Parathyroid adenoma (tissue), 2 donors: ENCODE results near the gene CKLF.
A peak's percentile ranks its signal among the peaks of the same experiment; 100 is the strongest.

Experiments used
- H2AFZ ChIP-seq: fragments of 300-600 bp; sonication (generic); one replicate; pipeline ENCODE4 v1.7.0; 2017; ENCODE audit warnings: antibody characterized with exemption, mild to moderate bottlenecking
- H3K27ac ChIP-seq: fragments of 300-600 bp; sonication (generic); one replicate; pipeline ENCODE4 v1.7.0; 2017
- H3K27me3 ChIP-seq: fragments of 300-600 bp; sonication (generic); one replicate; pipeline ENCODE4 v1.7.0; 2017; ENCODE audit warnings: low read length; ENCODE audit not compliant: control insufficient read depth, insufficient read depth
- H3K36me3 ChIP-seq: fragments of 300-600 bp; sonication (generic); one replicate; pipeline ENCODE4 v1.7.0; 2017; ENCODE audit warnings: low read length; ENCODE audit not compliant: control insufficient read depth, insufficient read depth
- H3K4me1 ChIP-seq: fragments of 300-600 bp; sonication (generic); one replicate; pipeline ENCODE4 v1.7.0; 2017; ENCODE audit warnings: control low read depth
- H3K4me2 ChIP-seq: fragments of 300-600 bp; sonication (generic); one replicate; pipeline ENCODE4 v1.7.0; 2017; ENCODE audit warnings: low read length
- H3K4me3 ChIP-seq: fragments of 300-600 bp; sonication (generic); one replicate; pipeline ENCODE4 v1.7.0; 2017; ENCODE audit warnings: low read depth, low read length
- H3K79me2 ChIP-seq: fragments of 300-600 bp; sonication (generic); one replicate; pipeline ENCODE4 v1.7.0; 2017; ENCODE audit warnings: control low read depth
- H3K9ac ChIP-seq: fragments of 300-600 bp; sonication (generic); one replicate; pipeline ENCODE4 v1.7.0; 2017; ENCODE audit warnings: mild to moderate bottlenecking
- H3K9me3 ChIP-seq: fragments of 300-600 bp; sonication (generic); one replicate; pipeline ENCODE4 v1.7.0; 2017; ENCODE audit warnings: low read length; ENCODE audit not compliant: control insufficient read depth
- TF ChIP-seq, protein P1 (sequence below): fragments of 300-600 bp; sonication (generic); IDR thresholded peaks from one replicate; pipeline ENCODE4 v1.7.0; 2017; ENCODE audit warnings: antibody characterized with exemption, mild to moderate bottlenecking
- donor health status: primary hyperparathyroidism.

CKLF gene

DNA sequence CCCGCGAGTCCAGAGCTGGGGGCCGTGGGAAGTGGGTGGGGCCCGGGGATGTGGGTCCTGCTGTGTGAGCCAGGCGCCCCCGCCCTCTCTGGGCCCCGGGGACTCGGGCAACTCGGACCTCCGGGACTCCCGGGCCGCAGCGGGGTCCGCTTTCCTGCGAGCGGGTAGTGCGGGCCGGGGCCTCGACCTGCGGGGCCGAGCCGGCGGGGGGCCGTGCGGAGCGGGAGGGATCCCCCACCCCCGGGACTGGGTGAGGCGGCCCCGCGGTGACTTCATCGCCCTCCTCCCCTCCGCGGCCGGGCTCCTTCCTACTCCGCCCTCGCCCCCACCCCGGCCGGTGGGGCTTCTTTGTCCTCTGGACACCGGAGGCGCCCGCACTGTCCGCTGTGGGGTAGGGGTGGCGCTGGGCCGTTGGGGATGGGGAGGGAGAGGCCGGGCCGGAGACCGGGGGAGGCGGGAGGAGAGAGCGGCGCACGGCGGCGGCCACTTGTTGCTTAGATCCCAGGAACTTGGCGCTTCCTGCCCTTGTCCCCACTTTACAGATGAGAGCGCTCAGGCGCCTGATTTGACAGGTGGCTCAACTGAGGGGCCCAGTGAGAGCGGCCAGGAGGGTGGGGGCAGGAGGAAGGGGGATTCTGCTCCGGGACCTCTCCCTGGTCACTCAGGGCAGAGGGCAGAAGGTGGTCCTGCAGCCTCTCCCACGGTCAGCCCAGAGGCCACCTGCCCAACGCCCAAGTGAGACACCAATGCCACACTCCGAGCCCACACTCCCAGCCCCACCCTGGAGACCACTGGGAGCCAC, 53.0 kb downstream of the CKLF start:
- Histone ChIP-seq H3K27ac (peak overlapping the region; percentile 36), H3K4me1 (peaks cover 15% of the 10 kb centered on the region), H3K4me2 (peak overlapping the region; percentile 68), H3K4me3 (peak overlapping the region; percentile 52), H3K36me3 (no peaks in the 10 kb centered on the region), H3K9me3 (no peaks in the 10 kb centered on the region), H3K27me3 (no peaks in the 10 kb centered on the region), H2AFZ (peak overlapping the region; percentile 84), H3K9ac (no peak overlapping the region), H3K79me2 (no peaks in the 10 kb centered on the region)
- TF ChIP-seq, protein P1, sequence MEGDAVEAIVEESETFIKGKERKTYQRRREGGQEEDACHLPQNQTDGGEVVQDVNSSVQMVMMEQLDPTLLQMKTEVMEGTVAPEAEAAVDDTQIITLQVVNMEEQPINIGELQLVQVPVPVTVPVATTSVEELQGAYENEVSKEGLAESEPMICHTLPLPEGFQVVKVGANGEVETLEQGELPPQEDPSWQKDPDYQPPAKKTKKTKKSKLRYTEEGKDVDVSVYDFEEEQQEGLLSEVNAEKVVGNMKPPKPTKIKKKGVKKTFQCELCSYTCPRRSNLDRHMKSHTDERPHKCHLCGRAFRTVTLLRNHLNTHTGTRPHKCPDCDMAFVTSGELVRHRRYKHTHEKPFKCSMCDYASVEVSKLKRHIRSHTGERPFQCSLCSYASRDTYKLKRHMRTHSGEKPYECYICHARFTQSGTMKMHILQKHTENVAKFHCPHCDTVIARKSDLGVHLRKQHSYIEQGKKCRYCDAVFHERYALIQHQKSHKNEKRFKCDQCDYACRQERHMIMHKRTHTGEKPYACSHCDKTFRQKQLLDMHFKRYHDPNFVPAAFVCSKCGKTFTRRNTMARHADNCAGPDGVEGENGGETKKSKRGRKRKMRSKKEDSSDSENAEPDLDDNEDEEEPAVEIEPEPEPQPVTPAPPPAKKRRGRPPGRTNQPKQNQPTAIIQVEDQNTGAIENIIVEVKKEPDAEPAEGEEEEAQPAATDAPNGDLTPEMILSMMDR = peak; percentile 5

DNA sequence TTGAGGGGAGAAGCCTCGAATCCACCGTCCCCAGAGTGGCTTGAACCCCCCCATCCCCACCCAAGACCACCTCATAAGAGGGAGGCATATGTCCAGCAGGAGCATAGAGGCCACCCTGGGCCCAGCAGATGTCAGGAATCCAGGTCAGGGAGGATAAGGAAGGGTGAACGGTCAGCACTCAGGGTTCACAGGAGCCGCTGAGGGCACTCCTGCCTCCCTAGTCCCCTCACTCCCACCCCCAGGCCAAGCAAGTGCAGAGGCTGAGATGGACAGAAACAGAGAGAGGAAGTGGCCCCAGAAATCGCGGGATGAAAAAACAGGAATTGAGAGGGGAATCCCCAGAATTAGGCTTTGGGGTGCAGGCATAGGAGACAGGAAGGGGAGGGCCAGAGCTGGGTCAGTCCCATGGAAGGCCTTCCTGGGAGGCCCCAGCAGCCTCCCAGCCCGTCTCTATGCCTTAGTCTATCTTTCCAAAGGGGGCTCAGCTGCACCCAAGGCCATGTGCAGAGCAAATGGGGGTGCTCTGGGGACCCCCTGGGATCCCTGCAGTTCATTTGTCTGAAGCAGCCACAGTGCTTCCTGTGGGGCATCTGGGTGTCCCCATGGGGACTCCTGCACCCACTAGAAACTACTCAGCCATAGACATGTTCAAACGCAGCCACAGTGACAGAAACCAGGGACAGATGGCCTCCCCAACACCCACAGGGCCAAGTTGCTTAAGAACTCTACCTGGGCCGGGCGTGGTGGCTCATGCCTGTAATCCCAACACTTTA, 53.8 kb downstream of the CKLF start:
- Histone ChIP-seq H3K4me3 (no peak overlapping the region), H3K27ac (no peak overlapping the region), H3K36me3 (no peaks in the 10 kb centered on the region), H3K9ac (no peak overlapping the region), H2AFZ (no peak overlapping the region), H3K9me3 (no peaks in the 10 kb centered on the region), H3K79me2 (no peaks in the 10 kb centered on the region), H3K27me3 (no peaks in the 10 kb centered on the region), H3K4me1 (peaks cover 15% of the 10 kb centered on the region), H3K4me2 (no peak overlapping the region)
- TF ChIP-seq, protein P1 = no peak

DNA sequence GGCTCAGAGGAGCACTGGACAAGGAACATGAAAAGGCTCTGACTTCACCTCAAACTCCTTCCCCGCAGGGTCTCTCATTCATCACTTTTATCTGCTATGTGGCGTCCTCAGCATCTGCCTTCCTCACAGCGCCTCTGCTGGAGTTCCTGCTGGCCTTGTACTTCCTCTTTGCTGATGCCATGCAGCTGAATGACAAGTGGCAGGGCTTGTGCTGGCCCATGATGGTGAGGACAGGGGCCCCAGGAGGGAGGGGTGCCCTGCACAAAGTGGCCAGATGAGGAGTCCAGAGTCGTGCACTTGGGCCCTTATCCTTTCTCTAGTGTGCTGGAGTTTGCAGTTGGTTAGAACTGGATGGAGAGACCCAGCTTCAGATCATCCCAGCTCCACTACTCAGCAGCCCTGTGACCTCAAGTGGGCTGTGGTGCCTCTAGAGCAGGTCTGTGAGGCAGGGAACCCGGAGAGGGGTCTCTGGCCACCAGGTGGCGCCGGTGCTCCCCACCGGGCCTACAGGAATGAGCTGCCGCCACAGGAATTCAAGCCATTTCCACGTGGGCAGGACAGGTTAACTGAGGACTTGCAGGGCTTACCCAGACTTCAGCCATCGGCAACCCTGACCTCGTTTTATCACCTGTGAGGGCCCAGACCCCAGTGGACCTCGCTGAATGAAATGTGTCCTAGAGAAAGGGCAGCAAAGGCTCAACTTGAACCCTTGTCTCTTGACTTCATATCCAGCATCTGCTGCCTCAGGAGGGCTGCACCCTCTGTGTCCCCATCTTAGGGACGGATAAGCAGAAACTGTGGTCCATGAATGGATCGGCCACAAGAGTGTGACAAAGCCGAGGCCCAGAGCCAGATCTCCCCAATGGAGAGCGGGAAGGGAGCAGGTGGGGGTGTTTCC, 56.1 kb downstream of the CKLF start:
- peaks cover 6% of the 10 kb centered on the region for H3K79me2 ChIP-seq
- H3K36me3 ChIP-seq = no peaks in the 10 kb centered on the region
- no peaks in the 10 kb centered on the region for H3K9me3 ChIP-seq
- no peak overlapping the region for H2AFZ ChIP-seq
- H3K9ac ChIP-seq = no peak overlapping the region
- H3K27ac ChIP-seq = peak overlapping the region; percentile 32
- TF ChIP-seq, protein P1 = peak; percentile 94
- H3K27me3 ChIP-seq = no peaks in the 10 kb centered on the region
- peaks cover 15% of the 10 kb centered on the region for H3K4me1 ChIP-seq
- H3K4me2 ChIP-seq = no peak overlapping the region
- H3K4me3 ChIP-seq = no peak overlapping the region

DNA sequence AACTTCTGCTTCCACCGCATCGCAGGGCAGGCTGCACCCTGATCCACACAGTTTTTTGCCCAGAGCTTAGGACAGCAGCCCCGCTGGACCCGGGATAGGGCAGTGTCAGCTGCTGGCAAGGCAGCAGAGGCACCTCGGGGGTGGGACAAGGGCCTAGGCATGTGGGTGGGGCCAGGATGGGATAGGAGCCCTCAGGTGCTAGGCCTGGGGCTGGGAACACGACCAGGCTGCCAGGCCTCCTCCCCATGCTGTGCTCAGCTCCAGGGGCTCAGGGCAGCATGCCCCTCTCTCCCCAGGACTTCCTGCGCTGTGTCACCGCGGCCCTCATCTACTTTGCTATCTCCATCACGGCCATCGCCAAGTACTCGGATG, 56.7 kb downstream of the CKLF start:
- Histone ChIP-seq H3K4me1 (peaks cover 15% of the 10 kb centered on the region), H3K79me2 (peaks cover 8% of the 10 kb centered on the region), H3K4me2 (no peak overlapping the region), H3K9ac (no peak overlapping the region), H3K4me3 (no peak overlapping the region), H3K9me3 (no peaks in the 10 kb centered on the region), H3K36me3 (no peaks in the 10 kb centered on the region), H3K27ac (no peak overlapping the region), H3K27me3 (no peaks in the 10 kb centered on the region), H2AFZ (no peak overlapping the region)
- TF ChIP-seq, protein P1 = no peak
